Urothelium cell line (cell line): ENCODE results near the gene ATP1A4.

ENCODE experiments used
- DNase-seq: peaks from one replicate; pipeline ENCODE4 v3.0.0; 2011; ENCODE audit warnings: low spot score, mixed read lengths
- FAIRE-seq: peaks from 2 replicates; lab custom pipeline; 2011; peaks lifted over from hg19 to GRCh38; lab: Jason Lieb, UNC

The ATP1A4 gene

GRCh38 chr1:160139840-160140239 lies 11.6 kb upstream of the ATP1A4 start:
- FAIRE-seq: no peak
- DNase-seq: no peak

- FAIRE-seq (no peak), DNase-seq (no peak)
Measured at GRCh38 chr1:160143695-160144094, 7.7 kb upstream of the ATP1A4 start.

- DNase-seq: no peak
- FAIRE-seq: no peak
Measured at GRCh38 chr1:160144921-160145320, 6.5 kb upstream of the ATP1A4 start.

- no peak for DNase-seq
- FAIRE-seq: no peak
Measured at GRCh38 chr1:160146107-160146506, 5.3 kb upstream of the ATP1A4 start.

GRCh38 chr1:160148121-160148520 lies 3.3 kb upstream of the ATP1A4 start:
- DNase-seq: no peak
- FAIRE-seq: no peak

- DNase-seq (no peak), FAIRE-seq (no peak)
Measured at GRCh38 chr1:160149233-160149632, 2.2 kb upstream of the ATP1A4 start.

- FAIRE-seq (no peak), DNase-seq (no peak)
Measured at GRCh38 chr1:160149716-160150115, 1.7 kb upstream of the ATP1A4 start.

- FAIRE-seq: no peak
- DNase-seq: no peak
Measured at GRCh38 chr1:160154790-160155189, 3.4 kb downstream of the ATP1A4 start.

- FAIRE-seq: no peak
- DNase-seq: no peak
Measured at GRCh38 chr1:160156361-160156760, 5.0 kb downstream of the ATP1A4 start.

- DNase-seq: no peak
- FAIRE-seq: no peak
Measured at GRCh38 chr1:160157174-160157573, 5.8 kb downstream of the ATP1A4 start.

- DNase-seq: no peak
- no peak for FAIRE-seq
Measured at GRCh38 chr1:160158031-160158430, 6.6 kb downstream of the ATP1A4 start.

GRCh38 chr1:160158534-160158933 lies 7.1 kb downstream of the ATP1A4 start:
- no peak for DNase-seq
- no peak for FAIRE-seq

- no peak for FAIRE-seq
- no peak for DNase-seq
Measured at GRCh38 chr1:160159846-160160245, 8.4 kb downstream of the ATP1A4 start.

GRCh38 chr1:160161965-160162705 lies 10.7 kb downstream of the ATP1A4 start:
- DNase-seq (no peak), FAIRE-seq (no peak)

GRCh38 chr1:160162931-160163330 lies 11.5 kb downstream of the ATP1A4 start:
- no peak for FAIRE-seq
- DNase-seq: no peak

- no peak for DNase-seq
- FAIRE-seq: no peak
Measured at GRCh38 chr1:160163615-160164014, 12.2 kb downstream of the ATP1A4 start.

- DNase-seq (no peak), FAIRE-seq (no peak)
Measured at GRCh38 chr1:160164121-160164520, 12.7 kb downstream of the ATP1A4 start.

- no peak for FAIRE-seq
Measured at GRCh38 chr1:160166166-160166868, 14.9 kb downstream of the ATP1A4 start.

GRCh38 chr1:160167056-160167455 lies 15.7 kb downstream of the ATP1A4 start:
- no peak for FAIRE-seq

More at GRCh38 chr1:160166166-160166868, 14.9 kb downstream of the ATP1A4 start:
- no peak for DNase-seq

GRCh38 chr1:160167580-160167979 lies 16.2 kb downstream of the ATP1A4 start:
- FAIRE-seq (no peak), DNase-seq (no peak)

More at GRCh38 chr1:160167056-160167455, 15.7 kb downstream of the ATP1A4 start:
- DNase-seq: no peak

GRCh38 chr1:160168016-160168415 lies 16.6 kb downstream of the ATP1A4 start:
- no peak for DNase-seq
- FAIRE-seq: no peak

- no peak for DNase-seq
- FAIRE-seq: no peak
Measured at GRCh38 chr1:160168609-160169369, 17.4 kb downstream of the ATP1A4 start.
